H1 (cell line): ENCODE results near the gene DDX56. TPM values are rescaled to one million over a fixed set of nuclear protein-coding genes. Genes with fewer than 3 reads are reported as not detected.

Experiments
- CTCF ChIP-seq, 3 experiments: IDR thresholded peaks; 1 replicate in 2 of 3; 2 replicates in 1 of 3; pipeline versions ENCODE4 v1.5.1 to v1.6.1; 2011; ENCODE audit warnings: low read length in 3 of 3, mild to moderate bottlenecking in 3 of 3, inconsistent platforms in 2 of 3, low read depth in 1 of 3, moderate library complexity in 1 of 3; ENCODE audit not compliant: insufficient read depth in 1 of 3; ENCODE audit errors: control extremely low read depth in 1 of 3
- polyA plus RNA-seq, 7 experiments: library from polyadenylated mRNA; depleted of rRNA in 3 of 7; stranded (reverse) in 5 of 7; unstranded in 2 of 7; fragments of >200 nt in 5 of 7; fragments of 200-250 nt in 2 of 7; gene quantifications; 1 replicate in 5 of 7; 2 replicates in 1 of 7; 4 replicates in 1 of 7; pipeline versions ENCODE4 v1.2.1 to v1.2.3, GENCODE V29; 2011 to 2013; ENCODE audit warnings: missing spikeins in 2 of 7, mixed read lengths in 2 of 7
- total RNA-seq: library from RNA; stranded (reverse); fragmentation: NEBNext Ultra II Directional; extraction: Animal tissue kit (Norgen Biotek cat#: 25700); gene quantifications from 2 replicates; pipeline ENCODE4 v1.2.1, GENCODE V29; 2021

Gene DDX56
- total and polyA plus RNA-seq, 2 of the 8 experiments (the other 6 are each of a cell fraction or from before 2014, with no cell fraction given), result 56.9 to 81.6 TPM

GRCh38 chr7:44615149-44615611 is 41.5 kb upstream of the DDX56 start (continued):
- no peak for TF ChIP-seq CTCF (IDR thresholded peaks at IDR 0.05; ENCODE audit: control extremely low read depth in 1 of 3, insufficient read depth in 1 of 3, low read depth in 1 of 3, low read length in 3 of 3)
